ENCODE results near the gene CDK5R2.

CDK5R2 gene

GRCh38 chr2:218961651-218962570 lies 2.4 kb downstream of the CDK5R2 start:
- no peak for DNase-seq (ENCODE audit: low read depth)

DNA sequence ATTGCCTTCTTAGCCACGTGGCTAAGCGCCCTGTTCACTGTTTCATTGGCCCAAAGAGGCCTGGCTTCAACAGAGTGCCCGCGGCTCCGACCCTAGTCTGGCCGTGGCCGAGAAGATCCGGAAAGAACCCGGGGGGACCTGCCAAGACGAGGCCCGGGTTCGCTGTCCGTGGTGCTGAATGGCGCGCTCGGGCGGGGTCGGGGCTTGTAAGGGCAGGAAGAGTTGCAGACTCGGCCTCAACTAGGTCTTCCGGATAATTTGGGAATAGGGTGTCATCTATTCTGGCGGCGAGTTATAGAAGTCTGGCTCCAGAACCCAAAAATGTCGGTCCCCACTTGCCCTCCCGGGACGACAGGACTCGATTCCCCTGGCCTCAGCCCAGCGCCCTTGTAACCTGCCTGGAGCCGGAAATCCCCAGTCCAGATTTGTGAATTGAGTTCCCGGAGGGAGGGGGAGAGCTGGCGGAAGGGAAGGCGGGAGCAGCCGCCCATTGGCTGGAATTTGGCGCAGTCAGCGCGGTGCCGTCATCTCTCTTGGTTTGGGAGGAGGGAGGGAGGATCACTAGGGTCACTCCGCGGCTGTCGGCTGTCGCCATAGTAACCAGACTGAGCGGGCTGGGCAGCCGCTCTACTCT lies 3.5 kb downstream of the CDK5R2 start:
- peak; percentile 52 for DNase-seq (ENCODE audit: low read depth)

- no peak for DNase-seq (ENCODE audit: low read depth)
Observed at GRCh38 chr2:218963601-218964000, 4.1 kb downstream of the CDK5R2 start.

GRCh38 chr2:218964041-218964771 lies 4.7 kb downstream of the CDK5R2 start:
- DNase-seq (ENCODE audit: low read depth): peak; percentile 74

GRCh38 chr2:218970894-218971293 lies 11.4 kb downstream of the CDK5R2 start:
- no peak for DNase-seq (ENCODE audit: low read depth)

GRCh38 chr2:218975060-218975777 lies 15.8 kb downstream of the CDK5R2 start:
- no peak for DNase-seq (ENCODE audit: low read depth)

DNA sequence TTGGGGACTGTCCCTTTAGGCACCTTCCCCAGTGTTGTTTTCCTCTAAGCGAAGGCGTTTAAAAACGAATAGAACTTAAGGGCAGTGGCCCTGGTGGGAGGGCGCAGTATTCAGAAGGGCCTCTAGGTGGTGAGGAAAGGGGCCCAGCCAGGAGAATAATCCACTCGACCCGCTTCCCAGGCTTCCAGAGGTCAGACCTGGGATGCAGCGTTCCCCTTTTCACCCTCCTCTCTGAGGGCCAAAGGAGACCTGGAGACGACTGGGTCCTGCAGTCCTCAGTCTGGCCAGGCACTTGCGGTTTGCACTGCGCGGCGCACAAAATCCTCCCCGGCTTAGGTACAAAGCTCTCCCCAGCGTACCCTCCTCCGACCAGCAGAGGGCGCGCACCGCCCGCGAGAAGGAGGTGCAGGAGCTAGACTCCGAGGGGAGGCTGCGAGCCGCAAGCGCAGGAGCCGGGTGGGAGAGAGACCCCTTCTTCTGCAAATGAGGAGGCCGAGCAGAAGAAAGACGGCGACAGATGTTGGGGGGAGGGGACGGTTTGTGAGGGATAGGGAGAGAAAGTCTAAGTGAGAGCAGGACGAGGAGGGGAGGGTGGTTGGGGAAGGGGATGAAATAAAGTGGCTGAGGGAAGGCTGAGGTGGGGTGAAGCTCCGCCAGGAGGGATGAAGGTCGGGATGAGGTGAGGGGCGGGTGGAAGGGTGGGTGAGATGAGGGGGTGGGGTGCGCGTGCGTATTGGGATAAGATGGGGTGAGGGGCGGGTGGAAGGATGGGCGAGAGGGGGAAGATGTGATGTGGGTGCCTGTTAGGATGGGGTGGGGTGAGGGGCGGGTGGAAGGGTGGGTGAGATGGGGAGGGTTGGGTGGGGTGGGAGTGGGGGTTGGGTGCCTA lies 20.6 kb downstream of the CDK5R2 start:
- DNase-seq (ENCODE audit: low read depth): peak; percentile 60

DNA sequence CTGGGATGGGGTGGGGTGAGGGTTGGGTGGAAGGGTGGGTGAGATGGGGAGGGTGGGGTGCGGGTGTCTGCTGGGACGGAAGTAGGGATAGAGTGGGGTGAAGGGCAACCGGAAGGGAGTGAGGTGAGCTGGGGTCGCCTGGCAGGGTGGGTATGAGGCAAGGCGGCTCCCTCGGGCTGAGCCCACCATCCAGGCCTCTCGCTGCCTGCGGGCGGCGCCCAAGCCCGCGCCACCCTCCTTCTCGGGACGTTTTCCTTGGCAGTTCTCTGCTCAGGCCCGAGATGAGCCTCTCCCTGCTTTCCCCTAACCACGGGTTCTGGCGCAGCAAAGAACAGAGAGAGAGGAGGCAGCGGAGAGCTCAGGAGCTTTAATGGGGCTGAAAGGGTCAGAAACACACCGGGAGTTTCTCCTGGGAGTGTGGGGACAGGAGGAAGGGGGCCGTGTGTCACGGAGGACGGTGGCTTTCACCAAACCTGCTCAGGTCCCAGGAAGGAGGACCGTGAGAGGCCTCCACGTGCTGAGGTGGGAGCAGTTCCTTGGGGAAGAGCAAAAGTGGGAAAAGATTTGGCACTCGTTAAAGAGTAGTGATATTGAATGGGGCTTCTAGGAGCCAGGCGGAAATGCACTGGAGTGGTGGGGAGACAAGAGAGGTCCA lies 21.4 kb downstream of the CDK5R2 start:
- no peak for DNase-seq (ENCODE audit: low read depth)

DNA sequence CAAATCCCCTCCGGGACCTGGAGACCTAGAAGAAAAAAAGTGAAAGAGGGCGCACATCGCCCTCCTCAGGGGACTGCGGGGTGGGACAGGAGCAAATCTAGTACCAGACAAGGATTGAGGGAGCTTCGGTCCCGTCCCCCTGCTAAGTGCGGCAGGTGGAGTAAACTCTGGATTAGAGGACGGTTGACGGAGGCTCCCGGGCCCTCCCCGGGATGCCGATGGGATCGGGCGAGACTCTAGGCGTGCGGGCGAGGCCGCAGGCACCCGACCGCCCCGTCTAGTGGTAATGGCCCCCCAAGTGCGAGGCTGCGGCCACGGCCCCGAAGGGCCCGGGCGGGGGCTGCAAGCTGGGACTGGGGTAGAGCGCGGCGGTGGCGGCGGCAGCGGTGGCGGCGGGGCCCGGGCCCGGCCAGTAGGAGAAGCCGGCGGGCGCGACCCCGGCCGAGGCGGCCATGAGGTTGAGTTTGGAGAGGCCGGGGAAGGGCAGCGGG lies 22.0 kb downstream of the CDK5R2 start:
- DNase-seq (ENCODE audit: low read depth): no peak

DNA sequence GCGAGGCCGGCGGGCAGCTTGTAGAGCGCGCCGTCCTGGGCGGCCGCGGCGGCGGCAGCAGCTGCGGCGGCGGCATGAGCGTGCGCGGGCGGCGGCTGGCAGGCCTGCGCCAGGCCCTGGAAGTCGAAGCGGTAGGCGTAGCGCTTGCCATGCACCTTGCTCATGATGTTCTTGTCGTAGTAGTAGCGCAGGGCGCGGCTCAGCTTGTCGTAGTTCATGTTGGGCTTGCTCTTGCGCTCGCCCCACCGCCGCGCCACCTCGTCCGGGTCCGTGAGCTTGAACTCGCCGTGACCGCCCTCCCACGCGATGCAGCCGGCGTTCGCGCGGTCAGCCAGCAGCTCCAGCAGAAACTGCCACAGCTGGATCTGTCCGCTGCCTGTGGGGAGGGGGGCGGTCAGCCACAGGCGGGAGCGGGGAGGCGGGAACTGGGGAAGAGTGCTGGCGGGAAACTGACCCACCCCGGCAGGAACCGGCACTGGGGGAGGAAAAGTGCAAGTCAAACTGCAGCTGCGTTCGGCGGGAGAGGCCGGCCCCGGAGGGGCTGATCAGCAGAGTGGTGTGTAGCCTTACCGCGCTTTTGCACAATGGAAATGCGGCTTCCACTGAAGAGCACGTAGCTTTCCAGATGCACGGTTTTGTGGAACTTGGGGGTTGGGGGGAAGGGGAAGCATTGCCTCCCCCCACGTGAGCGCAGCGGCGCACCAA lies 22.6 kb downstream of the CDK5R2 start:
- peak; percentile 9 for DNase-seq (ENCODE audit: low read depth)

GRCh38 chr2:218982586-218983262 lies 23.3 kb downstream of the CDK5R2 start:
- no peak for DNase-seq (ENCODE audit: low read depth)

DNA sequence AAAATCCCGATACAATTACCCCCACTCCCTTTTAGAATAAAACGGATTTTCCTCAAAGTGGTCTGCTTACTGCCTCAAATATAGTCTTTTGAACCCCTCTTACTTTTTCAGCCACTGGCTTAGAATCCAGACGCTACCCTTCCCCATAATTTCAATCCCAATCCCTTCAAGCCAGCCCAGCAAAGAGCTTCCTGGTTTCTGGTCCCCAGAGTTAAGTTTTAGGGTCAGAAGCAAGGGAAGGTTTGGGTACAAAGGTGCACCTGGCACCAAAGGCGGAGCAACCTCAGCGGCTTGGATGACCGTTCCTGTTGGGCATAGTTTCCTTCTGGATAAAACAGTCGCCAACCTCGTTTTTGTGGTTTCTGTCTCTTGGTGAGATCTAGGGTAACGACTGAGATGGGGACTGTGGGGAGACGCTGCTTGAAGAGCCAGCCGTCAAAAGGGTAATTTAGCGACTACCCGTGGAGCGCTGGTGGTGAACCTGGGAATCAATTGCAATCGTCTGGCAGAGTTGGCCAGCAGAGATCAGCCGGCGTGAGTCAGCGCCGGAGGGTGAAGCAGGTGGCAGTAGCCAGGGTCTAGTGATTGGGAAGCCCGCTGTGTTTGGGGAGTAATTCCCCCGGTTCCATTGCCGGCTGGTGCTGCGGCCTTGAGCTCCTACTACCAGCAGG lies 23.9 kb downstream of the CDK5R2 start:
- no peak for DNase-seq (ENCODE audit: low read depth)

GRCh38 chr2:218983934-218984238 lies 24.4 kb downstream of the CDK5R2 start:
- no peak for DNase-seq (ENCODE audit: low read depth)

DNA sequence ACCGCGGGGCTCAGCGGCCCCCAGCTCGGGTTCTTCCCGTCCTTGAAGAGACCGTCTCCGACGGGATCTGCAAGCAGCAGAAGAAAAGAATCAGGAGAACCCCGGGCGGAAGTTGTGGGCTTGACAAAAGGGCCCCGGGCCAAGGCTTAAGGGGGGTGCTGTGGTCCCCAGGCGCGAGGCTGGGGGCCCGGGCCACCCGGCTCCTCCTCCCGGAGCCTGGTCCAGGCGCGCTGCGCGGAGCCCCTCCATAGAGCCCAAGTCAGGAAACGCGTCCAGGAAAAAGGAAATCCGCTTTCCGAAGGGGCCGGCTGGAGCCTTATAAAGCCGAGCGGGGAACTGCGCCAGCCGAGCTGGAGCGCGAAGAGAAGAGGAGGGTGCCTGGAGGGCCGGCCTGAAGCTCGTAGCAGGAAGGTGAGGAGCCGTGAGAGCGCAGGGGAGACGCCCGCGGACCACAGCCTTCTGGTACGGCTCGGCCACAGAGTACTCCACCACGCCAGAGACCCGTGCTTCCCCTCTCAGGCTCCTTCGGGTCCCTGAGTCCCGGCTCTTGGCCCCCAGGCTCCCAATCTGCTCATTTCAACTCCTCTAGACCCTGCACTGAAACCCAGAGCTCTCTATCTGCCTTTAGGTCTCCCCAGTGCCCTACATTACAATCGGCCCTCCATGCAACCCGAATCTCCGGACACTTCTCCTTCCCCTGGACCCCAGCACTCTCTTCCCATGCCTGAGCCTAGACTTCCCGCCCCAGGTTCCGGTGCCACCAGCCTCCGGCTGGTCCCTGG lies 25.0 kb downstream of the CDK5R2 start:
- DNase-seq (ENCODE audit: low read depth): no peak

GRCh38 chr2:218985021-218985324 lies 25.5 kb downstream of the CDK5R2 start, which contains the start of gene FEV:
Gene FEV, minus strand, starts transcription at chr2:218985184. Its CDS starts 109 bp downstream, at chr2:218985075.
- DNase-seq (ENCODE audit: low read depth): no peak

DNA sequence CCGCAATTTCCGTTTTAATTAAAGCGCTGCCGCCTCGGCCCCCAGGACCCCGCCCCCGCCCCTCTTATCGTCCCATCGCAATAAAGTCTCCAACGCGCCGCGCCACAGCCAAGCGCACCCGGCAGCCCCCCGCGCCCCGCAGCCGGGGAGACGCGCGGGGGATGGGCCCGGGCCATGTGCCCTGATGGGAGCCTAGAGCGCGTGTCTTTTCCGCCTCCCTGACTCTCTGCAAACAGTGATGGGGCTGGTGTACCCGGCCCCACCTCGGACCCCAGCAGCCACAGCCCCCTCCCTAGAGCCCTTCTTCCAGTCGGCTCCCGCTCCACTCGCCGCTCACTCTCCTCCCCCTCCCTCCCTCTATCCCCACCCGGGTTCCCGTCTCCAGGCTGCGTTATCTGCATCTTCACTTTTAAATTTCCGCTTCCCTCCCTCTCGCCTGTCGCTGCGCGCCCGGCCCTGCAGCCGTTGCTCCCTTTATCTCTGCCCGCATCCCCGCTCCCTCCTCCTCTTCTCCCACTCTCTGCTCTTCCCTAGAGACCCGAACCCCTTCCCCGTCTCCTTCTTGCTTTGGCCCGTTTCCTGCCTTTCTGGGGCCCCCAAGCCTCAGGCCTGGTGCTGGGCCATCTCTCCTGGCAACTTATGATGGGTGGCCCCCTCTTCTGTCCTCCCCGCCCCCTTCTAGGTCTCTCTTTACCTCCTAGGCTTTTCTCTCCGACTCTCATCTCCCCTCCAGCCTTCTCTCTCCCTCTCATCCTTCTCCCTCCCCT lies 26.0 kb downstream of the CDK5R2 start:
- DNase-seq (ENCODE audit: low read depth): no peak

- DNase-seq (ENCODE audit: low read depth): no peak
Observed at GRCh38 chr2:218986148-218986761, 26.8 kb downstream of the CDK5R2 start.
